Ishikawa (cell line): ENCODE measurements around the gene RFX4.

ENCODE experiments used
- CEBPB ChIP-seq: IDR thresholded peaks from 2 replicates; pipeline ENCODE4 v1.6.1; 2012
- CREB1 ChIP-seq: IDR thresholded peaks from 2 replicates; pipeline ENCODE4 v1.6.1; 2012; ENCODE audit warnings: low read depth
- EGR1 ChIP-seq: IDR thresholded peaks from 2 replicates; pipeline ENCODE4 v1.6.1; 2012
- EP300 ChIP-seq: IDR thresholded peaks from 2 replicates; pipeline ENCODE4 v1.6.1; 2012; ENCODE audit warnings: borderline replicate concordance
- FOXM1 ChIP-seq: IDR thresholded peaks from 2 replicates; pipeline ENCODE4 v1.6.1; 2012; ENCODE audit warnings: low read depth, borderline replicate concordance
- MAX ChIP-seq: IDR thresholded peaks from 2 replicates; pipeline ENCODE4 v1.6.1; 2012
- NFIC ChIP-seq: IDR thresholded peaks from 2 replicates; pipeline ENCODE4 v1.6.1; 2012
- RAD21 ChIP-seq: IDR thresholded peaks from 2 replicates; pipeline ENCODE4 v1.6.1; 2012; ENCODE audit warnings: low read depth
- REST ChIP-seq: IDR thresholded peaks from 2 replicates; pipeline ENCODE4 v1.6.1; 2012; ENCODE audit warnings: low read depth, mild to moderate bottlenecking
- TAF1 ChIP-seq: IDR thresholded peaks from 2 replicates; pipeline ENCODE4 v1.6.1; 2012; ENCODE audit warnings: low read depth, mild to moderate bottlenecking
- TCF12 ChIP-seq: IDR thresholded peaks from 2 replicates; pipeline ENCODE4 v1.6.1; 2012; ENCODE audit warnings: low read depth
- TEAD4 ChIP-seq: IDR thresholded peaks from 2 replicates; pipeline ENCODE4 v1.6.1; 2012
- YY1 ChIP-seq: IDR thresholded peaks from 2 replicates; pipeline ENCODE4 v1.6.1; 2012; ENCODE audit warnings: low read depth
- ZBTB7A ChIP-seq: IDR thresholded peaks from 2 replicates; pipeline ENCODE4 v1.6.1; 2012; ENCODE audit warnings: low read depth
- TF ChIP-seq, protein P1 (sequence below): IDR thresholded peaks from 2 replicates; pipeline ENCODE4 v1.6.1; 2012

The RFX4 gene

DNA sequence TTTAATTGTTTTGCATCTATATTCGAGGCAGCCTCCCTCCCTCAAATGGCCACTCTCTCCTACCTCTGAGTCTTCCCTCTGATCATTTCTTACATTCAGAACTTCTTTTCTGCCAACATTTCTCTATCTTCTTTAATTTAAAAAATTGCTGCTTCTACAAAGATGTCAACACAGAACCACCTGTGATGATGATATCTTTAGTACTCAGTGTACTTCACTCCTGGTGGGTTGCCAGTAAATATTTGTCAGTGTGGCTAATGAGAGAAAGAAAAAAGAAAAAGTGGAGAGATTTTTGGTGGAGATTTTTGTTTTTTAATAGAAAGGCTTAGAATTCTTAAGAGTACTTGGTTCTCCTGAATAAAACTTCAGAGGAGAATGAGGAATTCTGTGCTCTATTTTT is 199.8 kb downstream of the RFX4 start:
- TF ChIP-seq CREB1 (no peak), EGR1 (no peak)

- TF ChIP-seq TAF1 (no peak), ZBTB7A (no peak), REST (no peak), TEAD4 (no peak), CREB1 (no peak), MAX (no peak), NFIC (no peak), TCF12 (no peak), RAD21 (no peak), FOXM1 (no peak), CEBPB (no peak), YY1 (no peak), EP300 (no peak), EGR1 (no peak)
- TF ChIP-seq, protein P1, sequence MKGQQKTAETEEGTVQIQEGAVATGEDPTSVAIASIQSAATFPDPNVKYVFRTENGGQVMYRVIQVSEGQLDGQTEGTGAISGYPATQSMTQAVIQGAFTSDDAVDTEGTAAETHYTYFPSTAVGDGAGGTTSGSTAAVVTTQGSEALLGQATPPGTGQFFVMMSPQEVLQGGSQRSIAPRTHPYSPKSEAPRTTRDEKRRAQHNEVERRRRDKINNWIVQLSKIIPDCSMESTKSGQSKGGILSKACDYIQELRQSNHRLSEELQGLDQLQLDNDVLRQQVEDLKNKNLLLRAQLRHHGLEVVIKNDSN: no peak
Measured at GRCh38 chr12:106783515-106783914, 200.7 kb downstream of the RFX4 start.

DNA sequence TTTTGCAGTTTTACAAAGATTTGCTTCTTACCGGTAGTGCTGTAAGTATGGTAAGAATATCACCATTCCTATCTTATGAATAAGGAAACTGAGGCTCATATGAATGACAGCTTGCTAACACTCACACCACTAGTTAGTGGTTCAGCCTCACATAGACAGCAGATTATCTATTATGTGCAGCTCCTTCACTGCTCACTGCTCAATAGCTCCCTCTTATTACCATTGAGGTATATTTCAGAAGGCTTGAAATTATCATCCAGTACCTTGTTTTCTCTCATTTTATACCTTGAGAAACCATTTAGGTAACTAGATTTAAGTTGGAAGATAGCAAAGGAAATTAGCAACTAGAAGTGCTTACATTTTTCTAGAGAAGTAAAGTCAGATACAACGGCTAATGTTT is 207.2 kb downstream of the RFX4 start:
- no peak for TF ChIP-seq NFIC
- TF ChIP-seq MAX: no peak
- no peak for TF ChIP-seq TCF12
- TF ChIP-seq EP300: no peak
- TF ChIP-seq RAD21: peak; percentile 34
- no peak for TF ChIP-seq YY1
- TF ChIP-seq REST: no peak

GRCh38 chr12:106791531-106791930 is 208.7 kb downstream of the RFX4 start:
- no peak for TF ChIP-seq CEBPB
- TF ChIP-seq MAX: no peak
- TF ChIP-seq EGR1: no peak
- TF ChIP-seq TAF1: no peak
- no peak for TF ChIP-seq NFIC
- no peak for TF ChIP-seq REST
- no peak for TF ChIP-seq TEAD4
- no peak for TF ChIP-seq RAD21
- TF ChIP-seq, protein P1: no peak
- TF ChIP-seq YY1: no peak
- no peak for TF ChIP-seq EP300
- no peak for TF ChIP-seq TCF12
- no peak for TF ChIP-seq FOXM1
- TF ChIP-seq ZBTB7A: no peak

GRCh38 chr12:106794369-106794768 is 211.6 kb downstream of the RFX4 start:
- no peak for TF ChIP-seq YY1
- no peak for TF ChIP-seq TCF12
- TF ChIP-seq FOXM1: no peak
- no peak for TF ChIP-seq TAF1
- no peak for TF ChIP-seq TEAD4
- no peak for TF ChIP-seq ZBTB7A
- TF ChIP-seq RAD21: no peak
- no peak for TF ChIP-seq CEBPB
- no peak for TF ChIP-seq CREB1
- TF ChIP-seq REST: no peak
